SH-SY5Y (cell line): ENCODE measurements around the gene RSPH9.

Experiments
- GATA2 ChIP-seq: IDR thresholded peaks from 2 replicates; pipeline ENCODE4 v1.6.1; 2011; ENCODE audit warnings: mild to moderate bottlenecking, low read depth, low read length
- GATA3 ChIP-seq: IDR thresholded peaks from 2 replicates; pipeline ENCODE4 v1.6.1; 2011; ENCODE audit warnings: low read depth, mild to moderate bottlenecking, low read length, moderate library complexity

DNA sequence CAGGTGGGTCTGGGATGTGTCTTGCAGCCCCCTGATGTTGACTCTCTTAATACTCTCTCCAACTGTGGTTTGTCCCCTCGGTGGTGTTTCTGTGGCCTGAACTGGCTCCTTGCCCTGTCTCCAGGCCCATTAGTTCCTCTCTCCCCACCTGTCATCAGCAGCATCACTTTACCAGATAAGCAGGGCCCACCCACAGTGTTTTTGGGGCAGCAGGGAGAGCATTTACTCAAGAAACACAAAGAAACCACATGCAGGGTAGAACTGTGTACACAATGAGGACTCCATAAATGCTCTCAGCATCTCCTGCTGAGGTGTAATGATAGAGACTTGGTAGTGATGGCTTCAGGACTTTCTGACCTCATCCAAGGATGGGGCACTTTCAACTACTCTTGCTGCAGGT lies 62.9 kb downstream of the RSPH9 start:
- TF ChIP-seq GATA2 (no peak), GATA3 (no peak)
